Parathyroid adenoma (tissue), 2 donors: ENCODE results near the gene LY9.

Experiments
- H2AFZ ChIP-seq: fragments of 300-600 bp; sonication (generic); one replicate; pipeline ENCODE4 v1.7.0; 2017; ENCODE audit warnings: antibody characterized with exemption, mild to moderate bottlenecking
- H3K27ac ChIP-seq: fragments of 300-600 bp; sonication (generic); one replicate; pipeline ENCODE4 v1.7.0; 2017
- H3K27me3 ChIP-seq: fragments of 300-600 bp; sonication (generic); one replicate; pipeline ENCODE4 v1.7.0; 2017; ENCODE audit warnings: low read length; ENCODE audit not compliant: control insufficient read depth, insufficient read depth
- H3K36me3 ChIP-seq: fragments of 300-600 bp; sonication (generic); one replicate; pipeline ENCODE4 v1.7.0; 2017; ENCODE audit warnings: low read length; ENCODE audit not compliant: control insufficient read depth, insufficient read depth
- H3K4me1 ChIP-seq: fragments of 300-600 bp; sonication (generic); one replicate; pipeline ENCODE4 v1.7.0; 2017; ENCODE audit warnings: control low read depth
- H3K4me2 ChIP-seq: fragments of 300-600 bp; sonication (generic); one replicate; pipeline ENCODE4 v1.7.0; 2017; ENCODE audit warnings: low read length
- H3K4me3 ChIP-seq: fragments of 300-600 bp; sonication (generic); one replicate; pipeline ENCODE4 v1.7.0; 2017; ENCODE audit warnings: low read depth, low read length
- H3K79me2 ChIP-seq: fragments of 300-600 bp; sonication (generic); one replicate; pipeline ENCODE4 v1.7.0; 2017; ENCODE audit warnings: control low read depth
- H3K9ac ChIP-seq: fragments of 300-600 bp; sonication (generic); one replicate; pipeline ENCODE4 v1.7.0; 2017; ENCODE audit warnings: mild to moderate bottlenecking
- H3K9me3 ChIP-seq: fragments of 300-600 bp; sonication (generic); one replicate; pipeline ENCODE4 v1.7.0; 2017; ENCODE audit warnings: low read length; ENCODE audit not compliant: control insufficient read depth
- CTCF ChIP-seq: fragments of 300-600 bp; sonication (generic); IDR thresholded peaks from one replicate; pipeline ENCODE4 v1.7.0; 2017; ENCODE audit warnings: antibody characterized with exemption, mild to moderate bottlenecking
- donor health status: primary hyperparathyroidism.

The LY9 gene

GRCh38 chr1:160810486-160810885 is 14.5 kb downstream of the LY9 start:
- no peaks in the 10 kb centered on the region for H3K9me3 ChIP-seq
- TF ChIP-seq CTCF, result no peak
- H3K79me2 ChIP-seq, result no peaks in the 10 kb centered on the region
- no peak overlapping the region for H2AFZ ChIP-seq
- no peak overlapping the region for H3K4me2 ChIP-seq
- H3K36me3 ChIP-seq, result no peaks in the 10 kb centered on the region
- no peaks in the 10 kb centered on the region for H3K27me3 ChIP-seq
- no peak overlapping the region for H3K9ac ChIP-seq
- no peak overlapping the region for H3K27ac ChIP-seq
- no peaks in the 10 kb centered on the region for H3K4me1 ChIP-seq
- H3K4me3 ChIP-seq, result no peak overlapping the region

GRCh38 chr1:160811147-160811546 is 15.2 kb downstream of the LY9 start:
- Histone ChIP-seq H3K27ac (no peak overlapping the region), H3K4me3 (no peak overlapping the region), H3K9me3 (no peaks in the 10 kb centered on the region), H3K9ac (no peak overlapping the region), H2AFZ (no peak overlapping the region), H3K36me3 (no peaks in the 10 kb centered on the region), H3K4me1 (no peaks in the 10 kb centered on the region), H3K4me2 (no peak overlapping the region), H3K79me2 (no peaks in the 10 kb centered on the region), H3K27me3 (no peaks in the 10 kb centered on the region)
- TF ChIP-seq CTCF, result no peak

GRCh38 chr1:160813215-160813614 is 17.2 kb downstream of the LY9 start:
- Histone ChIP-seq H3K4me3 (no peak overlapping the region), H3K27me3 (no peaks in the 10 kb centered on the region), H3K79me2 (no peaks in the 10 kb centered on the region), H2AFZ (no peak overlapping the region), H3K36me3 (no peaks in the 10 kb centered on the region), H3K9me3 (no peaks in the 10 kb centered on the region), H3K4me1 (no peaks in the 10 kb centered on the region), H3K27ac (no peak overlapping the region), H3K9ac (no peak overlapping the region), H3K4me2 (no peak overlapping the region)
- no peak for TF ChIP-seq CTCF

GRCh38 chr1:160814316-160814715 is 18.3 kb downstream of the LY9 start:
- Histone ChIP-seq H2AFZ (no peak overlapping the region), H3K9ac (no peak overlapping the region), H3K9me3 (no peaks in the 10 kb centered on the region), H3K36me3 (no peaks in the 10 kb centered on the region), H3K79me2 (no peaks in the 10 kb centered on the region), H3K4me1 (no peaks in the 10 kb centered on the region), H3K4me3 (no peak overlapping the region), H3K27me3 (no peaks in the 10 kb centered on the region), H3K27ac (no peak overlapping the region), H3K4me2 (no peak overlapping the region)
- TF ChIP-seq CTCF, result no peak

- Histone ChIP-seq H2AFZ (no peak overlapping the region), H3K4me2 (no peak overlapping the region), H3K4me3 (no peak overlapping the region), H3K9me3 (no peaks in the 10 kb centered on the region), H3K36me3 (no peaks in the 10 kb centered on the region), H3K4me1 (no peaks in the 10 kb centered on the region), H3K79me2 (no peaks in the 10 kb centered on the region), H3K27me3 (no peaks in the 10 kb centered on the region), H3K27ac (no peak overlapping the region), H3K9ac (no peak overlapping the region)
- no peak for TF ChIP-seq CTCF
Measured at GRCh38 chr1:160814856-160815255, 18.9 kb downstream of the LY9 start.
